ENCODE results near the gene PTPRG.

PTPRG gene

GRCh38 chr3:62132027-62132602 lies 570.7 kb downstream of the PTPRG start:
- Histone ChIP-seq H3K18ac (ENCODE audit: low read length) (no peak overlapping the region), H3K4me2 (ENCODE audit: low read length) (no peak overlapping the region), H4K12ac (ENCODE audit: low read depth, low read length) (no peak overlapping the region), H3K36me3 (ENCODE audit: control insufficient read depth in 1 of 2, insufficient read depth in 2 of 2, low read length in 2 of 2) (no peaks in the 10 kb centered on the region), H2BK5ac (ENCODE audit: low read depth, low read length, poor library complexity) (no peak overlapping the region), H3K79me1 (ENCODE audit: low read length) (no peaks in the 10 kb centered on the region), H3K9me3 (ENCODE audit: insufficient read depth, low read depth, low read length) (no peaks in the 10 kb centered on the region), H2BK120ac (ENCODE audit: insufficient read depth, low read length, poor library complexity) (no peak overlapping the region), H3K9ac (ENCODE audit: low read length) (no peak overlapping the region), H2BK12ac (ENCODE audit: low read length) (no peak overlapping the region), H2AFZ (ENCODE audit: insufficient read depth, low read length, poor library complexity) (no peak overlapping the region), H4K8ac (ENCODE audit: low read depth, low read length) (no peak overlapping the region), H3K4ac (ENCODE audit: low read depth, low read length) (no peak overlapping the region), H3K23ac (ENCODE audit: low read length) (no peak overlapping the region), H3K27ac (ENCODE audit: low read depth, low read length) (no peak overlapping the region), H3K4me1 (ENCODE audit: control insufficient read depth in 1 of 2, insufficient read depth in 2 of 2, low read length in 2 of 2) (no peaks in the 10 kb centered on the region), H3K79me2 (ENCODE audit: control insufficient read depth, insufficient read depth, low read length, poor library complexity) (no peaks in the 10 kb centered on the region), H3K4me3 (ENCODE audit: low read depth, low read length) (no peak overlapping the region), H4K91ac (ENCODE audit: low read depth, low read length) (no peak overlapping the region), H2AK5ac (ENCODE audit: low read length) (no peak overlapping the region), H3K27me3 (ENCODE audit: insufficient read depth, low read length) (no peaks in the 10 kb centered on the region), H3K14ac (ENCODE audit: low read length) (no peak overlapping the region)
- no peak for DNase-seq
- WGBS (ENCODE audit: extremely low coverage, insufficient coverage, insufficient read length), result no CpG with 5 or more reads among the region's 3 CpGs

- H3K79me1 ChIP-seq (ENCODE audit: low read length), result no peaks in the 10 kb centered on the region
- DNase-seq, result no peak
Measured at GRCh38 chr3:62133015-62133414, 571.6 kb downstream of the PTPRG start.

GRCh38 chr3:62134061-62134496 lies 572.7 kb downstream of the PTPRG start:
- no peaks in the 10 kb centered on the region for H3K9me3 ChIP-seq (ENCODE audit: insufficient read depth, low read depth, low read length)
- H3K27me3 ChIP-seq (ENCODE audit: insufficient read depth, low read length), result no peaks in the 10 kb centered on the region
- no peak overlapping the region for H4K8ac ChIP-seq (ENCODE audit: low read depth, low read length)
- H3K14ac ChIP-seq (ENCODE audit: low read length), result no peak overlapping the region
- no peaks in the 10 kb centered on the region for H3K36me3 ChIP-seq (ENCODE audit: control insufficient read depth in 1 of 2, insufficient read depth in 2 of 2, low read length in 2 of 2)
- H3K4me2 ChIP-seq (ENCODE audit: low read length), result no peak overlapping the region
- H4K91ac ChIP-seq (ENCODE audit: low read depth, low read length), result no peak overlapping the region
- no peak overlapping the region for H3K4me3 ChIP-seq (ENCODE audit: low read depth, low read length)
- H3K4ac ChIP-seq (ENCODE audit: low read depth, low read length), result no peak overlapping the region
- no peak overlapping the region for H3K18ac ChIP-seq (ENCODE audit: low read length)
- WGBS (ENCODE audit: extremely low coverage, insufficient coverage, insufficient read length), result no CpG with 5 or more reads among the region's 6 CpGs
- H3K79me2 ChIP-seq (ENCODE audit: control insufficient read depth, insufficient read depth, low read length, poor library complexity), result no peaks in the 10 kb centered on the region
- H3K4me1 ChIP-seq (ENCODE audit: control insufficient read depth in 1 of 2, insufficient read depth in 2 of 2, low read length in 2 of 2), result no peaks in the 10 kb centered on the region
- DNase-seq, result no peak
- no peak overlapping the region for H2AK5ac ChIP-seq (ENCODE audit: low read length)
- H3K9ac ChIP-seq (ENCODE audit: low read length), result no peak overlapping the region
- no peak overlapping the region for H2BK12ac ChIP-seq (ENCODE audit: low read length)
- H3K23ac ChIP-seq (ENCODE audit: low read length), result no peak overlapping the region
- H2BK5ac ChIP-seq (ENCODE audit: low read depth, low read length, poor library complexity), result no peak overlapping the region
- H3K27ac ChIP-seq (ENCODE audit: low read depth, low read length), result no peak overlapping the region
- no peak overlapping the region for H4K12ac ChIP-seq (ENCODE audit: low read depth, low read length)
- no peaks in the 10 kb centered on the region for H3K79me1 ChIP-seq (ENCODE audit: low read length)
- H2BK120ac ChIP-seq (ENCODE audit: insufficient read depth, low read length, poor library complexity), result no peak overlapping the region
- no peak overlapping the region for H2AFZ ChIP-seq (ENCODE audit: insufficient read depth, low read length, poor library complexity)

More at GRCh38 chr3:62133015-62133414, 571.6 kb downstream of the PTPRG start:
- Histone ChIP-seq H4K8ac (ENCODE audit: low read depth, low read length) (no peak overlapping the region), H3K23ac (ENCODE audit: low read length) (no peak overlapping the region), H4K12ac (ENCODE audit: low read depth, low read length) (no peak overlapping the region), H3K4me2 (ENCODE audit: low read length) (no peak overlapping the region), H3K79me2 (ENCODE audit: control insufficient read depth, insufficient read depth, low read length, poor library complexity) (no peaks in the 10 kb centered on the region), H4K91ac (ENCODE audit: low read depth, low read length) (no peak overlapping the region), H3K9me3 (ENCODE audit: insufficient read depth, low read depth, low read length) (no peaks in the 10 kb centered on the region), H3K4me1 (ENCODE audit: control insufficient read depth in 1 of 2, insufficient read depth in 2 of 2, low read length in 2 of 2) (no peaks in the 10 kb centered on the region), H3K36me3 (ENCODE audit: control insufficient read depth in 1 of 2, insufficient read depth in 2 of 2, low read length in 2 of 2) (no peaks in the 10 kb centered on the region), H3K9ac (ENCODE audit: low read length) (no peak overlapping the region), H3K27me3 (ENCODE audit: insufficient read depth, low read length) (no peaks in the 10 kb centered on the region), H3K4me3 (ENCODE audit: low read depth, low read length) (no peak overlapping the region), H2BK12ac (ENCODE audit: low read length) (no peak overlapping the region), H3K27ac (ENCODE audit: low read depth, low read length) (no peak overlapping the region), H2AFZ (ENCODE audit: insufficient read depth, low read length, poor library complexity) (no peak overlapping the region), H3K14ac (ENCODE audit: low read length) (no peak overlapping the region), H2BK5ac (ENCODE audit: low read depth, low read length, poor library complexity) (no peak overlapping the region), H2BK120ac (ENCODE audit: insufficient read depth, low read length, poor library complexity) (no peak overlapping the region), H3K4ac (ENCODE audit: low read depth, low read length) (no peak overlapping the region), H3K18ac (ENCODE audit: low read length) (no peak overlapping the region), H2AK5ac (ENCODE audit: low read length) (no peak overlapping the region)
- WGBS (ENCODE audit: extremely low coverage, insufficient coverage, insufficient read length), result no CpG with 5 or more reads among the region's 5 CpGs

- Histone ChIP-seq H4K8ac (ENCODE audit: low read depth, low read length) (no peak overlapping the region), H3K18ac (ENCODE audit: low read length) (no peak overlapping the region), H3K27me3 (ENCODE audit: insufficient read depth, low read length) (no peaks in the 10 kb centered on the region), H3K27ac (ENCODE audit: low read depth, low read length) (no peak overlapping the region), H3K23ac (ENCODE audit: low read length) (no peak overlapping the region), H3K4me2 (ENCODE audit: low read length) (no peak overlapping the region), H3K79me1 (ENCODE audit: low read length) (no peaks in the 10 kb centered on the region), H3K14ac (ENCODE audit: low read length) (no peak overlapping the region), H3K9ac (ENCODE audit: low read length) (no peak overlapping the region), H2AK5ac (ENCODE audit: low read length) (no peak overlapping the region), H2BK120ac (ENCODE audit: insufficient read depth, low read length, poor library complexity) (no peak overlapping the region), H3K9me3 (ENCODE audit: insufficient read depth, low read depth, low read length) (no peaks in the 10 kb centered on the region), H4K12ac (ENCODE audit: low read depth, low read length) (no peak overlapping the region), H3K4me3 (ENCODE audit: low read depth, low read length) (no peak overlapping the region), H2BK12ac (ENCODE audit: low read length) (no peak overlapping the region), H2BK5ac (ENCODE audit: low read depth, low read length, poor library complexity) (no peak overlapping the region), H3K4me1 (ENCODE audit: control insufficient read depth in 1 of 2, insufficient read depth in 2 of 2, low read length in 2 of 2) (no peaks in the 10 kb centered on the region), H3K4ac (ENCODE audit: low read depth, low read length) (no peak overlapping the region), H3K79me2 (ENCODE audit: control insufficient read depth, insufficient read depth, low read length, poor library complexity) (no peaks in the 10 kb centered on the region), H2AFZ (ENCODE audit: insufficient read depth, low read length, poor library complexity) (no peak overlapping the region), H3K36me3 (ENCODE audit: control insufficient read depth in 1 of 2, insufficient read depth in 2 of 2, low read length in 2 of 2) (no peaks in the 10 kb centered on the region), H4K91ac (ENCODE audit: low read depth, low read length) (no peak overlapping the region)
- WGBS (ENCODE audit: extremely low coverage, insufficient coverage, insufficient read length), result no CpG with 5 or more reads among the region's 7 CpGs
- no peak for DNase-seq
Measured at GRCh38 chr3:62135741-62136140, 574.4 kb downstream of the PTPRG start.
